NCI-H524 (cell line): ENCODE data around the gene CTDSP1.
A peak's percentile ranks its signal among the peaks of the same experiment; 100 is the strongest.

Experiments used
- DNase-seq, 2 experiments: peaks; one replicate each; lab custom pipeline; 2025; lab: John Stamatoyannopoulos, UW

Gene CTDSP1, protein sequence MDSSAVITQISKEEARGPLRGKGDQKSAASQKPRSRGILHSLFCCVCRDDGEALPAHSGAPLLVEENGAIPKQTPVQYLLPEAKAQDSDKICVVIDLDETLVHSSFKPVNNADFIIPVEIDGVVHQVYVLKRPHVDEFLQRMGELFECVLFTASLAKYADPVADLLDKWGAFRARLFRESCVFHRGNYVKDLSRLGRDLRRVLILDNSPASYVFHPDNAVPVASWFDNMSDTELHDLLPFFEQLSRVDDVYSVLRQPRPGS

DNA sequence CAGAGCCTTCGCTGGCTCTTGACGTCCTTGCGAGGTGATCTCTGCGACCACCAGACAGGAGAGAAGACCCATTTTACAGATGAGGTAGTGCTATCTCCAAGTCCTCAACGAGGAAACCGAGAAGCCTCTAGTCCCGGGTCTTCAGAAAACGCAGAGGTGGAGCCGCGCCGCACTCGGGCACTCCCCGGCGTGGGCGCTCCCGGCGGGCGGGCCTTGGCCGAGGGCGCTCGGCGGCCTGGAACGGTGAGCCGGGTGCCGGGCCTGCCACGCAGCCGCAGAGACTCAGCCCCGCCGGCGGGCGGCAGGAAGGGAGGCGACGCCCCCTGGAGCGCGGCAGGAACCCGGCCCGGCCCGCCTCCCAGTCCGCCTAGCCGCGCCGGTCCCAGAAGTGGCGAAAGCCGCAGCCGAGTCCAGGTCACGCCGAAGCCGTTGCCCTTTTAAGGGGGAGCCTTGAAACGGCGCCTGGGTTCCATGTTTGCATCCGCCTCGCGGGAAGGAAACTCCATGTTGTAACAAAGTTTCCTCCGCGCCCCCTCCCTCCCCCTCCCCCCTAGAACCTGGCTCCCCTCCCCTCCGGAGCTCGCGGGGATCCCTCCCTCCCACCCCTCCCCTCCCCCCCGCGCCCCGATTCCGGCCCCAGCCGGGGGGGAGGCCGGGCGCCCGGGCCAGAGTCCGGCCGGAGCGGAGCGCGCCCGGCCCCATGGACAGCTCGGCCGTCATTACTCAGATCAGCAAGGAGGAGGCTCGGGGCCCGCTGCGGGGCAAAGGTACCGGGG lies at the start of gene CTDSP1:
Gene CTDSP1, plus strand, starts transcription at position 478 of the 776 bp plus-strand sequence. Its CDS starts 223 bp downstream, at position 701.
- peak; percentile 69 to 90 for DNase-seq

DNA sequence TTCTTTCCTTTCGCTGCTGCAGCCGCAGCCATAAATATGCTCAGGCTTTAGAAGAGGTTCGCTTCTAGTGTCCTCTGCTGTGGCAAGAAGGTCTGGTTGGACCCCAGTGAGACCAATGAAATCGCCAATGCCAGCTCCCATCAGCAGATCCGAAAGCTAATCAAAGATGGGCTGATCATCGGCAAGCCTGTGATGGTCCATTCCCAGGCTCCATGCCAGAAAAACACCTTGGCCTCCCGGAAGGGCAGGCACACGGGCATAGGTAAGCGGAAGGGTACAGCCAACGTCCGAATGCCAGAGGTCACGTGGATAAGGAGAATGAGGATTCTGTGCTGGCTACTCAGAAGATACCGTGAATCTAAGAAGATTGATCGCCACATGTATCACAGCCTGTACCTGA lies 45.6 kb upstream of the CTDSP1 start:
- DNase-seq: no peak

GRCh38 chr2:218354850-218355443 lies 44.7 kb upstream of the CTDSP1 start:
- no peak for DNase-seq

- DNase-seq: no peak
Measured at GRCh38 chr2:218357236-218358177, 42.2 kb upstream of the CTDSP1 start.

DNA sequence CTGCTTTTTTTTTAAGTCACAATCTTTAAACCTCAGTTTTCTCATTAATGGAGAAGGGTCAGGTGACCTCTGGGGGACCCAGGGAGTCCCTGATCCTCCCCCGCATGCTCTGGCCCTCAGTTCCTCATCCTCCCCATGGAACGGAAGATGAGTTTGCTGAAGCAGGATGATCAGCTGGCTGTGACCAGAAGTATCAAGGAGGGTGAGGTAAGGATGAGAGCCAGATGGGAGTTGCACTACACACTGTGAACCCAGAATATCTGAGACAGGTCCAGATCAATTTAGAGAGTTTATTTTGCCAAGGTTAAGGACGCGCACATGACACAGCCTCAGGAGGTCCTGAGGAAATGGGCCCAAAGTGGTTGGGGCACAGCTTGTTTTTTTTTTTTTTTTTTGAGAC lies 39.2 kb upstream of the CTDSP1 start:
- DNase-seq: no peak

- DNase-seq: no peak
Measured at GRCh38 chr2:218362606-218363005, 37.1 kb upstream of the CTDSP1 start.

GRCh38 chr2:218363736-218364135 lies 35.9 kb upstream of the CTDSP1 start:
- no peak for DNase-seq

DNA sequence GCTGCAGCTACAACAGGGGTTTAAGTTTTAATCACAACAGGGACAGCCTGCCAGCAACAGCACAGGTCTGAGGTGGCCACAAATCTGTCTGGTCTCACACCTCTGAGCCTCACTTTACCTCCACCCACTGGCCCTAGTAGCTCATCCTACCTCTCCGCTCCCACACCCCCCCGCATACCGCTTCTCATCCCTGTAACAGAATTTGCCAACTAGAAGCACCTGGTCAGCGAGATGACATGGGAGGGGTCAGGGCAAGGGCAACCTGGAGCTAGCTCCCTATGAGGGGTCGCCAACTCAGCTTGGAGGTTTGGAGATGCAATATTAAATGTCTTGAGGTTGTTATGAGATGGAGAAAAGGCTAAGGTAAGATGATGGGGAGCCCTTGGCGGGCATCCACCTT lies 35.5 kb upstream of the CTDSP1 start:
- no peak for DNase-seq

GRCh38 chr2:218366621-218367414 lies 32.9 kb upstream of the CTDSP1 start:
- DNase-seq: no peak

DNA sequence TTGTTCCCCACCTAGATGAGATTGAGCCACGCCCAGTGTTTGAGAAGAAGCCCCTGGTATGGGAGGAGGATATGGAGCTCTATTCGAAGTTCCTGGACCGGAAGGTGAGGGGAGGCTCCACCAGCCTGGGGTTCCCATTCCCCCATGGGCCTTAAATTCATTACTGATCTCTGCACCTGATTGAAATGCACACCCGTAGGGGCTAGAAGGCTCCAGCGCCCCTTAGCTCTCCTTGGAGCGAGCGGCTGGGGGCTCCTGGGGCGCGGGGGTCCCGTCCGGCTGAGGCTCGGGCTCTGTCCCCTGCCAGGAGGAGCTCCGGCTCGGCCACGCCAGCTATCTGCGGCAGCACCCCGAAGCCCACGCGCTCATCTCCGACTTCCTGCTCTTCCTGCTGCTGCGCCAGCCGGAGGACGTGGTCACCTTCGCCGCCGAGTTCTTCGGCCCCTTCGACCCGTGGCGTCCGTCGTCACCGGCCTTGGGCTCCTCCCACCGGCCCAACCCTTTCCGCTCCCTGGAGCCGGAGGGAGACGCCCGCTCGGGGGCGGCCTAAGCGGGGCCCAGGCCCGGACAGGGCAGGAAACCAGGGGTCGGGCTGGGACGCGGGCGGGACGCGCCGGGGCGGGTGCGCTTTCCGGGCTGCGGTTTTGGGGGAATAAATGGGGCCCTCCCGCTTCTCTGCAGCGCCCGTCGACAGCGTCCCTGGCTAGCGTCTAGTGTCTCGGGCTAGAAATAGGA lies 32.1 kb upstream of the CTDSP1 start:
- DNase-seq: no peak

GRCh38 chr2:218368150-218368528 lies 31.5 kb upstream of the CTDSP1 start:
- DNase-seq: no peak

GRCh38 chr2:218368621-218369153 lies 31.0 kb upstream of the CTDSP1 start:
- peak in 1 of 2 experiments; percentile 16 for DNase-seq

DNA sequence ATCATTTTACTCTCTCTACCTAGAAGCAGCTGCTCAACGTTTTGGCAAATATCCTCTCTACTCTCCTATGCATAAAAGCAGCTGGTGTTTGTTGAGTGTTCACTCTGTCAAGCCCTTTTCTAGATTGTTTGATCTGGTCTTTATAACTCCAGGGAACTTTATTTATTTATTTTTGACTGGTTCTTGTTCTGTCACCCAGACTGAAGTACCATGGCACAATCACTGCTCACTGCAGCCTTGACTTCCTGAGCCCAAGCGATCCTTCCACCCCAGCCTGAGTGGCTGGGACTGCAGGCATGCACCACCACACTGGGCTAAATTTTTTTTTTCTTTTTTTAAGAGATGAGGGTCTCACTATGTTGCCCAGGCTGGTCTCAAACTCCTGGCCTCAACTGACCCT lies 30.3 kb upstream of the CTDSP1 start:
- no peak for DNase-seq

DNA sequence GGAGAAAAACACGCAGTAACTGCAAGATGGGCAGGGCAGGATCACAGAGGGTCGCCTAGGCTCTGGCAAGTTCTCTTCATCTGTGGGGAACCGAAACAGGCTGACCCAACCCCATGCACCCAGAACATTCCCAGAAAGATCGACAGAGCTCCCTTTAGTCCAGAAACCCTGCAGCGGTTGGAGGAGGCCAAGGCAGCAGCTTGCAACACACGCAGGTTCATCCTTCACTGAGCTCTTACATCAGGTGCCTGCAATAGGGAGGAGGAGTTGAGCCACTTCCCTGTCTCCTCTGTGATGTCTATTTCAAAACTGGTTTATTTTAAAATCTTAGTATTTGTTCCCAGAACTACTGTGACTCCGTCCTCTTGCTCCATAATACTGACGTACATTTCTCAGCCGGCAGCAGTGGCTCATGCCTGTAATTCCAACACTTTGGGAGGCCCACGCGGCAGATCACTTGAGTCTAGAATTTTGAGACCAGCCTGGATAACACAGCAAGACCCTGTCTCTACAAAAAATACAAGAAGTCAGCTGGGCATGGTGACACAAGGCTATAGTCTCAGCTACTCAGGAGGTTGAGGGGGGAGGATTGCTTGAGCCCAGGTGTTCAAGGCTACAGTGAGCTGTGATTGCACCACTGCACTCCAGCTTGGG lies 29.1 kb upstream of the CTDSP1 start:
- DNase-seq: no peak

- no peak for DNase-seq
Measured at GRCh38 chr2:218371983-218372350, 27.7 kb upstream of the CTDSP1 start.

- DNase-seq: no peak
Measured at GRCh38 chr2:218374795-218375194, 24.9 kb upstream of the CTDSP1 start.

GRCh38 chr2:218375212-218375611 lies 24.5 kb upstream of the CTDSP1 start:
- DNase-seq: no peak

GRCh38 chr2:218378053-218378452 lies 21.6 kb upstream of the CTDSP1 start:
- no peak for DNase-seq

- no peak for DNase-seq
Measured at GRCh38 chr2:218381916-218382366, 17.7 kb upstream of the CTDSP1 start, which contains the start of gene SLC11A1. Gene SLC11A1 (plus strand): TSS chr2:218382273. CDS start chr2:218382369, 96 bp downstream.

GRCh38 chr2:218382785-218383184 lies 16.9 kb upstream of the CTDSP1 start:
- DNase-seq: no peak
